GM10266 (cell line): ENCODE data around the gene MTERF2.
A peak's percentile ranks its signal among the peaks of the same experiment; 100 is the strongest.

Experiments used
- DNase-seq: peaks from one replicate; pipeline ENCODE4 v3.0.0; 2012; ENCODE audit errors: extremely low spot score
- CTCF ChIP-seq: IDR thresholded peaks from 2 replicates; pipeline ENCODE4 v1.5.1; 2012; ENCODE audit warnings: mild to moderate bottlenecking, low read depth; ENCODE audit not compliant: control insufficient read depth, insufficient read depth; ENCODE audit errors: missing control alignments

Gene MTERF2

DNA sequence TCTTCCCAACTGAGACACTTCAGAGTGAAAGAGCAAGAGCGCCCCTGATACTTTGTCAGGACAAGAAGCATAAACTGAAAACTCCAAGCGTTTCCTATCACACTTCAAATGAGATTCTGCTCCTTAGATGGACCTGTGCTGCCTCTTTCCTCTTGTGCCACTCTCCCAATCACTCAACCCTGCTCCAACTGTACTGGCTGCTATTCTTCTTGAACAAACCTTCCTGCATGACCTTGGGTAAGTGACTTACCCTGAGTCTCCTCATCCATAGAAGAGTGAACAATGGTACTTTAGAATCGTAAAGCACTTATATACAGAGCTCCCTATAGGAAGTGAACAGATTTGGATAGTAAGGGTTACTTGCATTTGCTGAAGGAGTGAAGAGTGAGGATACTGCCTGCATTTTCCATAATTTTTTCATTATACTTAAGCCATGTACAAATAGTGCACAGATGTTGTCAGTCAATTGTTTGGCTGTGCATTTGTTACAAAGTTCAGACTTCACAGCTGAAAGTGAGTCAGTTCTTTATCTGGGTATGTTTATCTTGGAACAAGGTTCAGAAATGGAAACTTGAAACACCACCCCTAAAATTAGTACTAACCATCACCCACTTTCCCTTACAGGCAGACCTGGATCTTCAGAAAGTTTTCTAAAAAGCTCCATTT lies 10.8 kb downstream of the MTERF2 start:
- no peak for TF ChIP-seq CTCF
- no peak for DNase-seq

DNA sequence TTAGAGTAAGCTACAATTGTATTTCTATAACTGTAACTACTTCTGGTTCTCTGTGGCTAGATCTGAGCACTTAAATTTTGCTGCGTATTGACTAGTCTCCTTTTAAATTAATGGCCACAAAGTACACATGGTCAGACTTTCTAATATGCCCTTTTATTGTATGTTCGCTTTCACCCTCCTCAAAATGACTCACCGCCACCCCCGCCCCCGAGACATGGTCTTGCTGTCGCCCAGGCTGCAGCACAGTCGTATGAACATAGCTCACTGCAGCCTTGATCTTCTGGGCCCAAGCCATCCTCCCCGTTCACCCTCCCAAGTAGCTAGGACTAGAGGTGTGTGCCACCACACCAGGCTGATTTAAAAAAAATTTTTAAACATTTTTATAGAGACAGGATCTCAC lies 11.8 kb downstream of the MTERF2 start:
- DNase-seq, result no peak
- TF ChIP-seq CTCF, result no peak

DNA sequence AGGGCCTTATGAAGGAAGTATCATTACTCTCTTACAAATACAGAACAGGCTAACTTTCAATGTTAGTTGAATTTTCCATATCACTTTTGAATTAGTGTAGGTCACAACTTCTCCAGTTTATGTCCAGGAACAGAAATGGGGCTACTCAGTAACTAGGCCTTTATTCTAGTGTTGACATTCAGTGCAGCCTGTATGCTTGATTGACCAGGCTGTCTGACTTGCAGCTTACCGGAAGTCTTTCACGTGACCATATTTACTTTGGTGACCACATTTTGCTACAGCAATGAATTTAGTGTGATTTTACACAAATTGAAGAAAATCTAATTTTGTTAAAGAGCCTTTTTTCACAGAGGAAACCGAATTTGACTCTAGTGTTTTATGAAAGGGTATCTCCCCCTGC lies 12.4 kb downstream of the MTERF2 start:
- TF ChIP-seq CTCF, result no peak
- DNase-seq, result peak; percentile 24

- no peak for TF ChIP-seq CTCF
- DNase-seq, result no peak
Measured at GRCh38 chr12:106973545-106973944, 13.4 kb downstream of the MTERF2 start.

DNA sequence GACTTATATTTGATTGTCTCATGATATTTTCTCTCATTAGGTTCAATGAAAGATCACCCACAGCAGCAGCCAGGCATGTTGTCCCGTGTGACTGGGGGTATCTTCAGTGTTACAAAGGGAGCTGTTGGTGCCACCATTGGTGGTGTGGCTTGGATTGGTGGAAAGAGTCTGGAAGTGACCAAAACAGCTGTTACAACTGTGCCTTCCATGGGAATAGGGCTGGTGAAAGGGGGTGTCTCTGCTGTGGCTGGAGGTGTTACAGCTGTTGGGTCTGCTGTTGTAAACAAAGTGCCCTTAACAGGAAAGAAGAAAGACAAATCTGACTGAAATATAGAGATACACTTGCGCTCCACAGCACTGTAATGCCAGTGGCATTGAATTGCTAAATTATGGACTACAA lies 15.9 kb downstream of the MTERF2 start:
- no peak for TF ChIP-seq CTCF
- DNase-seq, result no peak

DNA sequence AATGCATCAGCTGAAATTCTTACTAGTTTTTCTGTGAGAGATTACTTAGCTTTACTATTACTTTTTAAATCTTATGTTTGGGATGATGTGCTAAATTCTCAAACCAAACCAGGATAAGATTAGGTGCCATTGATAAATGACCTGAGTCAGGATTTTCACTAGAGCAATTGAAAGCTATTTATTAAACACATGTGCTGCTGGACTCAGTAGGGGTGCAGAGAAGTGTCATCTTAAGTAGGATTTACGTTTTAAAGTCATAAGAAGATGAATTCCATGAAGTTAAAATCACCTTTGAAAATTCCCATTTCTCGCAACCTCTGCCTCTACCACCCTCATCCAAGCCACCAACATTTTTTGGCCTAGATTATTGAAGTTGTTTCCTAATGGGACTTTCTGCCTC lies 22.4 kb downstream of the MTERF2 start:
- DNase-seq, result no peak
- TF ChIP-seq CTCF, result no peak

DNA sequence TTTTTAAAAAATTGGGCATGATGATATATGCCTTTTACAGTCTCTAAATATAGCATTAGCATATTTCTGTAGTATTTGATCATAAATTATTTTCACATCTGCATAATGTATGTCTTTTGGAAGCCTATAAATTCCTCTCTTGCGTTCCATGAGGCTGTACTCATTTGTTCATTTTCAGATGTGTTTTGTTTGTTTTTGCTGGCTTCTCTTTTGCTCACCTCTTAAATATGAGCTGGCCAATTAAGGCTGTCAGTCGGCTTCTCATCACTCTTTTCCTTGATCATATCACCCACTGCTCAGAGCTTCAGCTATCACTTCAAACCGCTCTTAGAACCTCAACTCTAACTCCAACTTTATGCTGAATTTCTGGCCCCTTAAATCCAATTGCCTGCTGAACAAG lies 24.7 kb downstream of the MTERF2 start:
- no peak for DNase-seq
- TF ChIP-seq CTCF, result no peak
